ENCODE measurements around the gene CAMSAP1.

The CAMSAP1 gene

DNA sequence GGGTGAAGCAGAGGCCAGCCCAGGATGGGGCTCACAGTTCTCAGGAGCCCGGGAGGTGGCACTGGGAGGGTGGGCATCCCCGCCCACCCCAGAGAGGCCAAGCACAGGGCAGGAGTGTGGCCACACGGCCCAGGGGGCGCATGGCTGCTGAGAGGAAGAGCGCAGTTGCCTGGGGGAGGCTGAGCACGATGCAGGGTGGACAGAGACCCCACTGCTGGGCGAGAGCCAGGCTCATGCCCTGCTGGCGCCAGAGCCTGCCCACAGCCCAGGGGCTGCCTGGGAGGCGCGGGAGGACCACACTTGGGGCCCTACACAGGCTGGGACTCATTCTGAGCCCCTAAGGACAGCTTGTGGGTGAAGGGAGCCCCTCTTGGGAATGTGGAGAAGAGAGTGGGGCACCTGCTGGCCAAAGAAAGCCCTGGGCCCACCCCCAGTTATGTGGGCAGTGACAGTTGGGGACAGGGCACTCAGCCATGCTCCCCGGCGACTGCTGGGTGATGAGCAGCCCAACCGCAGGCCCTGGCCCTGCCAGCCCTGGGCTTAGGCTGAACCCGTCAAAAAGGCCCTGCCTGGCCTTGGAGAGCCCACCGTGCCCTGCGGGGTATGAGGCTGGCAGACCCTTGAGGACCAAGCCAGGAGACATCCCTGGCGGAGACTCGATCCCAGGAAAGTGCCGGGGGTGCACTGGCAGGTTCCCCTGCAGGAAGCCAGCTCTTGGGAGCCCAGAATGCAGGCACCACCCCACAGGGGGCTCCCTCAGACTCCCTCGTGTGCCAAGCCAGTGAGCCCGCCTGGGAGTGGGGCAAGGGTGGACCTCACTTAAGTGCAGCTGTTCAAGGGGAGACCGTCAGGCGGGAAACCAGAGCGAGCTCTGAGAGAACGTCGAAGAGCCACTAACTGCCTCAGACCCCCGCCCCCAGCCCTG, 21.6 kb upstream of the CAMSAP1 start:
- Histone ChIP-seq H3K9me3 (ENCODE audit: control insufficient read depth, insufficient read depth, low read depth, low read length) (no peaks in the 10 kb centered on the region), H3K36me3 (ENCODE audit: control insufficient read depth in 2 of 2, insufficient read depth in 1 of 2, low read length in 2 of 2) (peaks cover 0 to 38% of the 10 kb centered on the region in 2 experiments; a peak in 1 of 3 replicates), H3K4me3 (ENCODE audit: low read depth, low read length) (no peak overlapping the region), H3K27ac (ENCODE audit: extremely low read depth, low read depth, low read length) (no peak overlapping the region), H3K4me1 (ENCODE audit: control insufficient read depth, insufficient read depth, low read length) (no peaks in the 10 kb centered on the region)
- ChIA-PET CTCF (no interaction called here), POLR2A (no interaction called here)
- no peak for TF ChIP-seq ZNF600 (tag by site-specific recombination; IDR thresholded peaks at IDR 0.05)
- TF ChIP-seq, protein P1, sequence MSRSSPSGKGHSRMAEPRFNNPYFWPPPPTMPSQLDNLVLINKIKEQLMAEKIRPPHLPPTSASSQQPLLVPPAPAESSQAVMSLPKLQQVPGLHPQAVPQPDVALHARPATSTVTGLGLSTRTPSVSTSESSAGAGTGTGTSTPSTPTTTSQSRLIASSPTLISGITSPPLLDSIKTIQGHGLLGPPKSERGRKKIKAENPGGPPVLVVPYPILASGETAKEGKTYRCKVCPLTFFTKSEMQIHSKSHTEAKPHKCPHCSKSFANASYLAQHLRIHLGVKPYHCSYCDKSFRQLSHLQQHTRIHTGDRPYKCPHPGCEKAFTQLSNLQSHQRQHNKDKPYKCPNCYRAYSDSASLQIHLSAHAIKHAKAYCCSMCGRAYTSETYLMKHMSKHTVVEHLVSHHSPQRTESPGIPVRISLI (tag by site-specific recombination; IDR thresholded peaks at IDR 0.05) = no peak

DNA sequence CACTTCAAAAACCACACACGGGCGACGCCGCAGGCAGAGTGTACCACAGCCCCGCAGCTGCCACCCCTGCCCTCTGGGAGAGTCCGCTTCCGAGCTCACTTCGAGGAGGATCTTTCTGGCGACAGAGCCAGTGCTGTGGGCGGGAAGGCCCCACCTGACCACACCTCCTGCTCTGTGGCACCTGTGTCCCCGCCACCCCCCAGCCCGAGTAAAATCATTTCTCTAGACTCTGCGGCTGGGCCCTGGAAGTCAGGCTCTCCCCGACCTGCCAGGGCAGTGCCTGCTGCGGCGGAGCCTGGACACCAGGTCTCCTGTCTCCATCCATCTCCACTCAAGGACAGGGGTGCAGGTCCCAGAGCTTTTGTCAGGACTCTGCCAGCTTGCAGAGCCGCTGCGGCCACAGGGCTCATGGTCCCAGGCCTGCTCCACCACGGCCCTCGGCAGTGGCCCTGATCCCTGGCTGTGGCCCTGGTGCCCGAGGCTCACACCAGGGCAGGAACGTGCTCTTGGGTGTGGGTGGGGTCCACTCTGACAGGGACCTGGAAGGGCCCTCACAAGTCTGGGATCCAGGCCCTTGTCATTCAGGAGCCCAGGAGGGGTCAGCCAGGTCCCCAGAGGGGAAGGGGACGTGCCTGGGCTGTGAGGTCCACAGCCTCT, 20.9 kb upstream of the CAMSAP1 start:
- ChIA-PET CTCF (no interaction called here), POLR2A (no interaction called here)
- Histone ChIP-seq H3K27ac (ENCODE audit: extremely low read depth, low read depth, low read length) (no peak overlapping the region), H3K9me3 (ENCODE audit: control insufficient read depth, insufficient read depth, low read depth, low read length) (no peaks in the 10 kb centered on the region), H3K36me3 (ENCODE audit: control insufficient read depth in 2 of 2, insufficient read depth in 1 of 2, low read length in 2 of 2) (peaks cover 0 to 30% of the 10 kb centered on the region in 2 experiments; a peak in 1 of 3 replicates), H3K4me1 (ENCODE audit: control insufficient read depth, insufficient read depth, low read length) (no peaks in the 10 kb centered on the region), H3K4me3 (ENCODE audit: low read depth, low read length) (no peak overlapping the region)
- TF ChIP-seq, protein P2, sequence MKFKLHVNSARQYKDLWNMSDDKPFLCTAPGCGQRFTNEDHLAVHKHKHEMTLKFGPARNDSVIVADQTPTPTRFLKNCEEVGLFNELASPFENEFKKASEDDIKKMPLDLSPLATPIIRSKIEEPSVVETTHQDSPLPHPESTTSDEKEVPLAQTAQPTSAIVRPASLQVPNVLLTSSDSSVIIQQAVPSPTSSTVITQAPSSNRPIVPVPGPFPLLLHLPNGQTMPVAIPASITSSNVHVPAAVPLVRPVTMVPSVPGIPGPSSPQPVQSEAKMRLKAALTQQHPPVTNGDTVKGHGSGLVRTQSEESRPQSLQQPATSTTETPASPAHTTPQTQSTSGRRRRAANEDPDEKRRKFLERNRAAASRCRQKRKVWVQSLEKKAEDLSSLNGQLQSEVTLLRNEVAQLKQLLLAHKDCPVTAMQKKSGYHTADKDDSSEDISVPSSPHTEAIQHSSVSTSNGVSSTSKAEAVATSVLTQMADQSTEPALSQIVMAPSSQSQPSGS (tag by site-specific recombination; IDR thresholded peaks at IDR 0.05; ENCODE audit: low read depth) = no peak
- TF ChIP-seq SETDB1 (IDR thresholded peaks at IDR 0.05; ENCODE audit: insufficient read length, low read length) (no peak), SP7 (tag by site-specific recombination; IDR thresholded peaks at IDR 0.05) (no peak), ZNF792 (tag by site-specific recombination; IDR thresholded peaks at IDR 0.05) (no peak), ZNF335 (tag by site-specific recombination; conservative IDR thresholded peaks at IDR 0.05) (no peak), ZNF138 (tag by site-specific recombination; IDR thresholded peaks at IDR 0.05; ENCODE audit: borderline replicate concordance) (no peak), ZNF292 (tag by site-specific recombination; IDR thresholded peaks at IDR 0.05; ENCODE audit: borderline replicate concordance, low read depth) (no peak), ZNF621 (tag by site-specific recombination; IDR thresholded peaks at IDR 0.05) (no peak), ZNF175 (tag by site-specific recombination; IDR thresholded peaks at IDR 0.05) (no peak), ZNF19 (tag by site-specific recombination; IDR thresholded peaks at IDR 0.05; ENCODE audit: low read depth) (no peak), OVOL3 (tag by site-specific recombination; IDR thresholded peaks at IDR 0.05) (no peak), ZNF658 (tag by site-specific recombination; IDR thresholded peaks at IDR 0.05) (no peak), ZNF548 (tag by site-specific recombination; IDR thresholded peaks at IDR 0.05) (no peak), YY2 (tag by site-specific recombination; IDR thresholded peaks at IDR 0.05) (no peak), ZNF239 (tag by site-specific recombination; IDR thresholded peaks at IDR 0.05) (no peak), ZNF558 (tag by site-specific recombination; IDR thresholded peaks at IDR 0.05) (no peak), ZXDB (tag by site-specific recombination; IDR thresholded peaks at IDR 0.05) (no peak), HOXC10 (CRISPR knock-in tag; IDR thresholded peaks at IDR 0.05) (no peak), ZNF37A (tag by site-specific recombination; IDR thresholded peaks at IDR 0.05) (no peak)
- TF ChIP-seq, protein P3, sequence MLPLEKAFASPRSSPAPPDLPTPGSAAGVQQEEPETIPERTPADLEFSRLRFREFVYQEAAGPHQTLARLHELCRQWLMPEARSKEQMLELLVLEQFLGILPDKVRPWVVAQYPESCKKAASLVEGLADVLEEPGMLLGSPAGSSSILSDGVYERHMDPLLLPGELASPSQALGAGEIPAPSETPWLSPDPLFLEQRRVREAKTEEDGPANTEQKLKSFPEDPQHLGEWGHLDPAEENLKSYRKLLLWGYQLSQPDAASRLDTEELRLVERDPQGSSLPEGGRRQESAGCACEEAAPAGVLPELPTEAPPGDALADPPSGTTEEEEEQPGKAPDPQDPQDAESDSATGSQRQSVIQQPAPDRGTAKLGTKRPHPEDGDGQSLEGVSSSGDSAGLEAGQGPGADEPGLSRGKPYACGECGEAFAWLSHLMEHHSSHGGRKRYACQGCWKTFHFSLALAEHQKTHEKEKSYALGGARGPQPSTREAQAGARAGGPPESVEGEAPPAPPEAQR (tag by site-specific recombination; IDR thresholded peaks at IDR 0.05) = no peak
